ENCODE data around the gene SH2D3C. TPM values are rescaled to one million over a fixed set of nuclear protein-coding genes. Genes with fewer than 3 reads are reported as not detected.
"Not testable (repeated sequence)": the region's sequence is repeated elsewhere in the genome, so short reads cannot be mapped to it uniquely, and the experiment has no call there.

Gene SH2D3C
- total and polyA plus RNA-seq, 4 experiments from 2014 or later: 8.7 to 51.5 (median 46.0) TPM

DNA sequence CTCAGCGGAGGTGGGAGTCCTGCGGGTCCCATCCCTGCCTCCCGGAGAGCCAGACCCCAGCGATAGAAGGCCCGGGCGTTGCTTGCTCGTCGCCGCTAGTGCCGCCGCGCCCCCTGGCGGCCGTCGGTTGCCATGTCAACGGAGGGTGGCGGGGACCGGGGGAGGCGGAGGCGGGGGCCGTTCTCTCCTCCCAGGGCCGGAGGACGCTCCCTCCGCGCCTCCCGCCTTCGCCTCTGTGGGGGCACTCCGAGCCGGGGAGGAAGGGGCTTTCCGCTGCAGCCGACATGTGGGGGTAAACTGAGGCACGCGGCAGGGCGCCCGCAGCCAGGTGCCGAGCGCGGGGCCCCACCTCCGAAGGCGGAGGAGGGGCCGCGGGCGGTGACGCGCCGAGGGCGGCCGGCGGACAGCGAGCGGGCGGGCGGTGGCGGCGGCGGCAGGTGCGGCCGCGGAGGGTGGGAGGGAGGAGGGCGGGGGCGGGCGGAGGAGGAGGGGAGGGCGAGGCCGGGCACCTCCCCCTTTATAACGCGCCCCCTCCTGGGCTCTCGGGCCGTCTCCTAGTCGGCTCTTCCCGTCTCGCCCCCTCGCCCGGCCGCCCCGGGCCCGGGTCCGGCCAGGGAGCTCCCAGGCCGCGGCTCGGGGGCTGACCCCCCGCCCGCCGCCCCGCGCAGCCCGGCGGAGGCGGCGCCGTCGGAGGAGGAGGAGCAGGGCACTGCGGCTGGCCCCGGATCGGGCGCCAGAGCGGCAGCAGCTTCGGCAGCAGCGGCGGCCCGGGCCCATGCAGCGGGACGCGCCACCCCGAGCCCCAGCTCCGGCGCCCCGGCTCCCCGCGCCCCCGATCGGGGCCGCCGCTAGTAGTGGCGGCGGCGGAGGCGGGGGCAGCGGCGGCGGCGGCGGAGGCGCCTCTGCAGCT lies 6.8 kb upstream of the SH2D3C start:
- H3K4me3 Mint-ChIP-seq: peak overlapping the region; percentile 80 to 93 (median 86)
- peaks cover 68% of the 10 kb centered on the region for H3K4me1 ChIP-seq (ENCODE audit: insufficient read depth, low read length)
- H3K27me3 ChIP-seq (ENCODE audit: insufficient read depth, low read length): no peaks in the 10 kb centered on the region
- no peaks in the 10 kb centered on the region for H3K9me3 ChIP-seq (ENCODE audit: control insufficient read depth in 1 of 2, low read length in 2 of 2)
- POLR2A ChIA-PET (ENCODE audit: partially characterized antibody): interaction anchor here (0.6 to 12.3 kb wide), 33 partner anchors 12 to 560 kb away, joined by 3 to 377 read pairs (median 5); partner anchors contain the start of genes DPM2, ENG, FPGS and LRSAM1
- DNase-seq: peak; percentile 89 to 93 (median 90)
- H3K27ac Mint-ChIP-seq: peak overlapping the region; percentile 93 to 99 (median 97)
- CTCF ChIA-PET (ENCODE audit: partially characterized antibody): interaction anchor here (0.6 to 6.7 kb wide), 25 partner anchors 10 to 197 kb away, joined by 3 to 128 read pairs (median 5); partner anchors contain the start of genes FPGS, PTRH1, TOR2A and TTC16
- peak overlapping the region; percentile 86 for H3K27ac ChIP-seq (ENCODE audit: low read depth, low read length)
- peaks cover 30 to 38% of the 10 kb centered on the region in 2 donors for H3K36me3 Mint-ChIP-seq
- peaks cover 33% of the 10 kb centered on the region for H3K36me3 ChIP-seq (ENCODE audit: insufficient read depth, low read length)
- peaks cover 34 to 74% (median 49%) of the 10 kb centered on the region in 4 donors for H3K4me1 Mint-ChIP-seq
- peak overlapping the region in 1 of 2 donors; percentile 61 for H3K4me3 ChIP-seq (ENCODE audit: low read length in 2 of 2)
- no peaks in the 10 kb centered on the region for H3K9me3 Mint-ChIP-seq
- intact Hi-C loops (cut with micrococcal nuclease): loop anchor here (1.0 to 10.0 kb wide), 11 partner anchors 9 to 361 kb away; partner anchors contain the start of genes LRSAM1, NAIF1, RPL12 and SLC25A25
- H3K27me3 Mint-ChIP-seq: no peaks in the 10 kb centered on the region

GRCh38 chr9:127783111-127784008 lies 4.9 kb upstream of the SH2D3C start:
- Mint-ChIP-seq H3K36me3 (peaks cover 13 to 23% of the 10 kb centered on the region in 2 donors), H3K9me3 (no peaks in the 10 kb centered on the region), H3K27ac (peak overlapping the region; percentile 93 to 99 (median 97)), H3K4me3 (peak overlapping the region; percentile 72 to 91 (median 82)), H3K4me1 (peaks cover 36 to 76% (median 57%) of the 10 kb centered on the region in 4 donors), H3K27me3 (no peaks in the 10 kb centered on the region)
- Histone ChIP-seq H3K4me1 (ENCODE audit: insufficient read depth, low read length) (peaks cover 79% of the 10 kb centered on the region), H3K27me3 (ENCODE audit: insufficient read depth, low read length) (no peaks in the 10 kb centered on the region), H3K27ac (ENCODE audit: low read depth, low read length) (peak overlapping the region; percentile 73), H3K4me3 (ENCODE audit: low read length in 2 of 2) (peak overlapping the region; percentile 23 to 44), H3K36me3 (ENCODE audit: insufficient read depth, low read length) (peaks cover 14% of the 10 kb centered on the region), H3K9me3 (ENCODE audit: control insufficient read depth in 1 of 2, low read length in 2 of 2) (no peaks in the 10 kb centered on the region)
- ChIA-PET CTCF (ENCODE audit: partially characterized antibody) (interaction anchor here (1.1 to 6.7 kb wide), 8 partner anchors 10 to 138 kb away, joined by 3 to 128 read pairs (median 8); partner anchors contain the start of gene TOR2A), POLR2A (ENCODE audit: partially characterized antibody) (interaction anchor here (0.8 to 12.3 kb wide), 14 partner anchors 14 to 284 kb away, joined by 3 to 377 read pairs (median 12); partner anchors contain the start of genes FPGS, NAIF1, PTRH1 and SLC25A25)
- peak; percentile 75 to 86 (median 80) for DNase-seq
- intact Hi-C loops (cut with micrococcal nuclease): loop anchor here (2.0 to 10.0 kb wide), 2 partner anchors 251 to 333 kb away; partner anchors contain the start of genes LRSAM1 and RPL12

DNA sequence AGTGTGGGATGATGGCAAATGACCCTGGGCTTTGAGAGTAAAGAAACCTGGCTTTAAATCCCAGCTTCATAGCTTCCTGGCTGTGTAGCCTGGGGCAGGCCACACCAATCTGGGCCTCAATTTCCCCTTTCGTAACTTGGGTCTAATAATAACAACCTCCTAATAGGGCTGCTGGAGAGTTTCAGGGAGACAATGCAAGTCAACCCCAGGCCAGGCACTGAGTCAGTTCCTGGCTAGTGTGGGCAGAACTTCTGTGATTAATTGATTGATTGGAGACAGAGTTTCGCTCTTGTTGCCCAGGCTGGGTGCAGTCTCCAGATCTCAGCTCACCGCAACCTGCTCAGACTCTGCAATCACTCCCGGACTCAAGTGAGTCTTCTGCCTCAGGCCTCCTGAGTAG lies 3.3 kb upstream of the SH2D3C start:
- H3K27me3 ChIP-seq (ENCODE audit: insufficient read depth, low read length): no peaks in the 10 kb centered on the region
- peak overlapping the region in 6 of 8 donors; percentile 17 to 59 (median 46) for H3K4me3 Mint-ChIP-seq
- ChIA-PET POLR2A (ENCODE audit: partially characterized antibody) (interaction anchor here (1.2 to 12.3 kb wide), 5 partner anchors 12 to 135 kb away, joined by 4 to 377 read pairs (median 22); partner anchors contain the start of genes ST6GALNAC4 and TOR2A), CTCF (ENCODE audit: partially characterized antibody) (interaction anchor here (0.9 to 6.7 kb wide), 5 partner anchors 9 to 78 kb away, joined by 3 to 128 read pairs (median 4); partner anchors contain the start of gene TOR2A)
- H3K36me3 ChIP-seq (ENCODE audit: insufficient read depth, low read length): no peaks in the 10 kb centered on the region
- peaks cover 3 to 17% of the 10 kb centered on the region in 2 donors for H3K36me3 Mint-ChIP-seq
- H3K4me1 ChIP-seq (ENCODE audit: insufficient read depth, low read length): peaks cover 68% of the 10 kb centered on the region
- no peak for DNase-seq
- peak overlapping the region; percentile 86 to 98 (median 87) for H3K27ac Mint-ChIP-seq
- no peak overlapping the region for H3K4me3 ChIP-seq (ENCODE audit: low read length in 2 of 2)
- no peaks in the 10 kb centered on the region for H3K9me3 ChIP-seq (ENCODE audit: control insufficient read depth in 1 of 2, low read length in 2 of 2)
- H3K27ac ChIP-seq (ENCODE audit: low read depth, low read length): peak overlapping the region; percentile 18
- intact Hi-C loops (cut with micrococcal nuclease): loop anchor here (10.0 kb wide), 1 partner anchor 253 kb away; no protein-coding TSS in a partner anchor
- H3K4me1 Mint-ChIP-seq: peaks cover 32 to 80% (median 57%) of the 10 kb centered on the region in 4 donors
- H3K27me3 Mint-ChIP-seq: no peaks in the 10 kb centered on the region
- H3K9me3 Mint-ChIP-seq: no peaks in the 10 kb centered on the region

- H3K4me3 Mint-ChIP-seq: peak overlapping the region in 1 of 8 donors; percentile 43
Observed at GRCh38 chr9:127780909-127781308, 2.4 kb upstream of the SH2D3C start.

GRCh38 chr9:127780126-127780885 lies 1.8 kb upstream of the SH2D3C start:
- DNase-seq: no peak
- Histone ChIP-seq H3K9me3 (ENCODE audit: control insufficient read depth in 1 of 2, low read length in 2 of 2) (no peaks in the 10 kb centered on the region), H3K36me3 (ENCODE audit: insufficient read depth, low read length) (no peaks in the 10 kb centered on the region), H3K27ac (ENCODE audit: low read depth, low read length) (peak overlapping the region; percentile 91), H3K27me3 (ENCODE audit: insufficient read depth, low read length) (no peaks in the 10 kb centered on the region), H3K4me1 (ENCODE audit: insufficient read depth, low read length) (peaks cover 77% of the 10 kb centered on the region), H3K4me3 (ENCODE audit: low read length in 2 of 2) (no peak overlapping the region)
- Mint-ChIP-seq H3K36me3 (peaks cover 0 to 21% of the 10 kb centered on the region in 2 donors), H3K4me1 (peaks cover 32 to 83% (median 63%) of the 10 kb centered on the region in 4 donors), H3K9me3 (no peaks in the 10 kb centered on the region), H3K4me3 (peak overlapping the region in 6 of 8 donors; percentile 13 to 100 (median 70)), H3K27me3 (no peaks in the 10 kb centered on the region), H3K27ac (peak overlapping the region; percentile 83 to 98 (median 93))
- ChIA-PET POLR2A (ENCODE audit: partially characterized antibody) (interaction anchor here (1.3 to 12.3 kb wide), 3 partner anchors 11 to 22 kb away, joined by 3 to 377 read pairs (median 7); no protein-coding TSS in a partner anchor), CTCF (ENCODE audit: partially characterized antibody) (interaction anchor here (0.7 to 2.9 kb wide), 3 partner anchors 45 to 112 kb away, joined by 3 to 12 read pairs (median 3); partner anchors contain the start of gene TOR2A)
- intact Hi-C loops (cut with micrococcal nuclease): loop anchor here (10.0 kb wide), 1 partner anchor 254 kb away; no protein-coding TSS in a partner anchor

More at GRCh38 chr9:127780909-127781308, 2.4 kb upstream of the SH2D3C start:
- not testable (repeated sequence) for H3K27me3 Mint-ChIP-seq; H3K36me3 ChIP-seq (ENCODE audit: insufficient read depth, low read length); DNase-seq; H3K9me3 ChIP-seq (ENCODE audit: control insufficient read depth in 1 of 2, low read length in 2 of 2); H3K9me3 Mint-ChIP-seq; H3K4me3 ChIP-seq (ENCODE audit: low read length in 2 of 2); H3K27me3 ChIP-seq (ENCODE audit: insufficient read depth, low read length)
- peaks cover 71% of the 10 kb centered on the region for H3K4me1 ChIP-seq (ENCODE audit: insufficient read depth, low read length)
- H3K4me1 Mint-ChIP-seq: peaks cover 32 to 83% (median 62%) of the 10 kb centered on the region in 4 donors
- H3K36me3 Mint-ChIP-seq: peaks cover 0 to 21% of the 10 kb centered on the region in 2 donors
- CTCF ChIA-PET (ENCODE audit: partially characterized antibody): interaction anchor here (0.7 kb wide), 1 partner anchor 112 kb away, joined by 3 read pairs; no protein-coding TSS in a partner anchor
- POLR2A ChIA-PET (ENCODE audit: partially characterized antibody): interaction anchor here (12.3 kb wide), 1 partner anchor 11 kb away, joined by 377 read pairs; no protein-coding TSS in a partner anchor
- H3K27ac Mint-ChIP-seq: peak overlapping the region in 5 of 7 donors; percentile 59 to 97 (median 79)
- peak overlapping the region; percentile 91 for H3K27ac ChIP-seq (ENCODE audit: low read depth, low read length)
- intact Hi-C loops (cut with micrococcal nuclease): loop anchor here (10.0 kb wide), 1 partner anchor 254 kb away; no protein-coding TSS in a partner anchor

Measured in CD4-positive, alpha-beta memory T cell (primary cell).